HepG2 (cell line): ENCODE data around the gene TBC1D10B. TPM values are rescaled to one million over a fixed set of nuclear protein-coding genes. Genes with fewer than 3 reads are reported as not detected.

ENCODE experiments used
- ADNP ChIP-seq: sonication (generic); formaldehyde crosslinking; IDR thresholded peaks from 2 replicates; pipeline ENCODE4 v1.4.0; 2020; ENCODE audit warnings: missing genetic modification reagents
- AGO1 ChIP-seq: fragments of 200-400 bp; formaldehyde crosslinking; IDR thresholded peaks from 2 replicates; pipeline ENCODE4 v1.6.1; 2017; ENCODE audit warnings: mild to moderate bottlenecking, low read depth, low read length, moderate library complexity; ENCODE audit not compliant: poor library complexity, severe bottlenecking
- CAMTA2 ChIP-seq: sonication (generic); formaldehyde crosslinking; IDR thresholded peaks from 2 replicates; pipeline ENCODE4 v1.4.0; 2020; ENCODE audit warnings: mild to moderate bottlenecking, missing genetic modification reagents, borderline replicate concordance
- CREB3 ChIP-seq: sonication (generic); formaldehyde crosslinking; IDR thresholded peaks from 2 replicates; pipeline ENCODE4 v1.5.0; 2020; ENCODE audit warnings: missing genetic modification reagents
- GABPA ChIP-seq, 2 experiments: IDR thresholded peaks; 2 replicates each; pipeline ENCODE4 v1.6.1; 2011 to 2016; ENCODE audit warnings: low read depth in 2 of 2, low read length in 1 of 2, missing biosample characterization in 1 of 2, missing genetic modification characterization in 1 of 2
- HOXA3 ChIP-seq: sonication (generic); formaldehyde crosslinking; IDR thresholded peaks from 2 replicates; pipeline ENCODE4 v1.5.0; 2020; ENCODE audit warnings: missing genetic modification reagents
- KMT2A ChIP-seq: sonication (generic); formaldehyde crosslinking; IDR thresholded peaks from 2 replicates; pipeline ENCODE4 v1.4.0; 2020; ENCODE audit warnings: missing genetic modification reagents
- REL ChIP-seq: sonication (generic); formaldehyde crosslinking; conservative IDR thresholded peaks from 2 replicates; pipeline ENCODE4 v1.8.0; 2022; ENCODE audit warnings: mild to moderate bottlenecking, missing genetic modification reagents, moderate library complexity
- SAP130 ChIP-seq: IDR thresholded peaks from 2 replicates; pipeline ENCODE4 v1.6.1; 2016; ENCODE audit warnings: low read depth
- SNAPC2 ChIP-seq: sonication (generic); formaldehyde crosslinking; IDR thresholded peaks from 2 replicates; pipeline ENCODE4 v1.8.1; 2022; ENCODE audit warnings: mild to moderate bottlenecking, missing genetic modification reagents
- ZNF138 ChIP-seq: sonication (generic); formaldehyde crosslinking; IDR thresholded peaks from 2 replicates; pipeline ENCODE4 v1.5.0; 2020; ENCODE audit warnings: mild to moderate bottlenecking, low read depth, missing genetic modification reagents
- ZNF205 ChIP-seq: IDR thresholded peaks from 2 replicates; pipeline ENCODE4 v1.6.1; 2018; ENCODE audit warnings: missing biosample characterization, missing genetic modification reagents
- ZNF232 ChIP-seq: sonication (generic); formaldehyde crosslinking; IDR thresholded peaks from 2 replicates; pipeline ENCODE4 v1.4.0; 2020; ENCODE audit warnings: missing genetic modification reagents, borderline replicate concordance
- ZNF292 ChIP-seq: sonication (generic); formaldehyde crosslinking; IDR thresholded peaks from 2 replicates; pipeline ENCODE4 v1.8.1; 2022; ENCODE audit warnings: mild to moderate bottlenecking, low read depth, missing genetic modification reagents, borderline replicate concordance
- ZNF430 ChIP-seq: sonication (generic); formaldehyde crosslinking; IDR thresholded peaks from 2 replicates; pipeline ENCODE4 v1.9.0; 2021; ENCODE audit warnings: mild to moderate bottlenecking, missing genetic modification reagents
- ZNF546 ChIP-seq: sonication (generic); formaldehyde crosslinking; conservative IDR thresholded peaks from 2 replicates; pipeline ENCODE4 v1.8.1; 2023; ENCODE audit warnings: mild to moderate bottlenecking, missing genetic modification reagents
- ZSCAN22 ChIP-seq: sonication (generic); formaldehyde crosslinking; IDR thresholded peaks from 2 replicates; pipeline ENCODE4 v1.4.0; 2020; ENCODE audit warnings: mild to moderate bottlenecking, missing genetic modification reagents
- polyA plus RNA-seq, 8 experiments: library from polyadenylated mRNA; depleted of rRNA in 3 of 8; stranded (reverse) in 7 of 8; unstranded in 1 of 8; fragments of >200 nt; fragmentation: Illumina TruSeq in 4 of 8; extraction: Trizol in 4 of 8; gene quantifications; 2 replicates each; pipeline versions ENCODE4 v1.2.1 to v1.2.3, GENCODE V29; 2011 to 2016; ENCODE audit warnings: low read depth in 4 of 8, missing spikeins in 1 of 8, mixed read lengths in 1 of 8; ENCODE audit not compliant: insufficient read depth in 1 of 8
- total RNA-seq, 5 experiments: library from RNA; depleted of rRNA; stranded (reverse); fragments of >200 nt; fragmentation: Illumina TruSeq; extraction: Trizol; gene quantifications; 2 replicates each; pipeline ENCODE4 v1.2.3, GENCODE V29; 2016; ENCODE audit warnings: low read depth in 1 of 5
- TF ChIP-seq, protein P1 (sequence below): sonication (generic); formaldehyde crosslinking; IDR thresholded peaks from 2 replicates; pipeline ENCODE4 v1.9.0; 2021; ENCODE audit warnings: missing genetic modification reagents, mild to moderate bottlenecking, borderline replicate concordance
- TF ChIP-seq, protein P2 (sequence below): sonication (generic); formaldehyde crosslinking; IDR thresholded peaks from one replicate; pipeline ENCODE4 v1.5.1; 2020; ENCODE audit warnings: mild to moderate bottlenecking, missing genetic modification reagents; ENCODE audit errors: not compliant biosample characterization

The TBC1D10B gene
- total and polyA plus RNA-seq, 2 of the 13 experiments (the other 11 are each of a cell fraction or from before 2014, with no cell fraction given) = 15.7 to 24.8 TPM

GRCh38 chr16:30369091-30369937 lies 980 bp downstream of the TBC1D10B start (continued):
- TF ChIP-seq CREB3 (CRISPR knock-in tag) = no peak
- TF ChIP-seq ZNF232 (CRISPR knock-in tag) = 0 out of 2 replicates have a peak, but pooled peaks have one; percentile 16
- TF ChIP-seq, protein P1, sequence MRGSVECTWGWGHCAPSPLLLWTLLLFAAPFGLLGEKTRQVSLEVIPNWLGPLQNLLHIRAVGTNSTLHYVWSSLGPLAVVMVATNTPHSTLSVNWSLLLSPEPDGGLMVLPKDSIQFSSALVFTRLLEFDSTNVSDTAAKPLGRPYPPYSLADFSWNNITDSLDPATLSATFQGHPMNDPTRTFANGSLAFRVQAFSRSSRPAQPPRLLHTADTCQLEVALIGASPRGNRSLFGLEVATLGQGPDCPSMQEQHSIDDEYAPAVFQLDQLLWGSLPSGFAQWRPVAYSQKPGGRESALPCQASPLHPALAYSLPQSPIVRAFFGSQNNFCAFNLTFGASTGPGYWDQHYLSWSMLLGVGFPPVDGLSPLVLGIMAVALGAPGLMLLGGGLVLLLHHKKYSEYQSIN (CRISPR knock-in tag) = no peak
- TF ChIP-seq, protein P2, sequence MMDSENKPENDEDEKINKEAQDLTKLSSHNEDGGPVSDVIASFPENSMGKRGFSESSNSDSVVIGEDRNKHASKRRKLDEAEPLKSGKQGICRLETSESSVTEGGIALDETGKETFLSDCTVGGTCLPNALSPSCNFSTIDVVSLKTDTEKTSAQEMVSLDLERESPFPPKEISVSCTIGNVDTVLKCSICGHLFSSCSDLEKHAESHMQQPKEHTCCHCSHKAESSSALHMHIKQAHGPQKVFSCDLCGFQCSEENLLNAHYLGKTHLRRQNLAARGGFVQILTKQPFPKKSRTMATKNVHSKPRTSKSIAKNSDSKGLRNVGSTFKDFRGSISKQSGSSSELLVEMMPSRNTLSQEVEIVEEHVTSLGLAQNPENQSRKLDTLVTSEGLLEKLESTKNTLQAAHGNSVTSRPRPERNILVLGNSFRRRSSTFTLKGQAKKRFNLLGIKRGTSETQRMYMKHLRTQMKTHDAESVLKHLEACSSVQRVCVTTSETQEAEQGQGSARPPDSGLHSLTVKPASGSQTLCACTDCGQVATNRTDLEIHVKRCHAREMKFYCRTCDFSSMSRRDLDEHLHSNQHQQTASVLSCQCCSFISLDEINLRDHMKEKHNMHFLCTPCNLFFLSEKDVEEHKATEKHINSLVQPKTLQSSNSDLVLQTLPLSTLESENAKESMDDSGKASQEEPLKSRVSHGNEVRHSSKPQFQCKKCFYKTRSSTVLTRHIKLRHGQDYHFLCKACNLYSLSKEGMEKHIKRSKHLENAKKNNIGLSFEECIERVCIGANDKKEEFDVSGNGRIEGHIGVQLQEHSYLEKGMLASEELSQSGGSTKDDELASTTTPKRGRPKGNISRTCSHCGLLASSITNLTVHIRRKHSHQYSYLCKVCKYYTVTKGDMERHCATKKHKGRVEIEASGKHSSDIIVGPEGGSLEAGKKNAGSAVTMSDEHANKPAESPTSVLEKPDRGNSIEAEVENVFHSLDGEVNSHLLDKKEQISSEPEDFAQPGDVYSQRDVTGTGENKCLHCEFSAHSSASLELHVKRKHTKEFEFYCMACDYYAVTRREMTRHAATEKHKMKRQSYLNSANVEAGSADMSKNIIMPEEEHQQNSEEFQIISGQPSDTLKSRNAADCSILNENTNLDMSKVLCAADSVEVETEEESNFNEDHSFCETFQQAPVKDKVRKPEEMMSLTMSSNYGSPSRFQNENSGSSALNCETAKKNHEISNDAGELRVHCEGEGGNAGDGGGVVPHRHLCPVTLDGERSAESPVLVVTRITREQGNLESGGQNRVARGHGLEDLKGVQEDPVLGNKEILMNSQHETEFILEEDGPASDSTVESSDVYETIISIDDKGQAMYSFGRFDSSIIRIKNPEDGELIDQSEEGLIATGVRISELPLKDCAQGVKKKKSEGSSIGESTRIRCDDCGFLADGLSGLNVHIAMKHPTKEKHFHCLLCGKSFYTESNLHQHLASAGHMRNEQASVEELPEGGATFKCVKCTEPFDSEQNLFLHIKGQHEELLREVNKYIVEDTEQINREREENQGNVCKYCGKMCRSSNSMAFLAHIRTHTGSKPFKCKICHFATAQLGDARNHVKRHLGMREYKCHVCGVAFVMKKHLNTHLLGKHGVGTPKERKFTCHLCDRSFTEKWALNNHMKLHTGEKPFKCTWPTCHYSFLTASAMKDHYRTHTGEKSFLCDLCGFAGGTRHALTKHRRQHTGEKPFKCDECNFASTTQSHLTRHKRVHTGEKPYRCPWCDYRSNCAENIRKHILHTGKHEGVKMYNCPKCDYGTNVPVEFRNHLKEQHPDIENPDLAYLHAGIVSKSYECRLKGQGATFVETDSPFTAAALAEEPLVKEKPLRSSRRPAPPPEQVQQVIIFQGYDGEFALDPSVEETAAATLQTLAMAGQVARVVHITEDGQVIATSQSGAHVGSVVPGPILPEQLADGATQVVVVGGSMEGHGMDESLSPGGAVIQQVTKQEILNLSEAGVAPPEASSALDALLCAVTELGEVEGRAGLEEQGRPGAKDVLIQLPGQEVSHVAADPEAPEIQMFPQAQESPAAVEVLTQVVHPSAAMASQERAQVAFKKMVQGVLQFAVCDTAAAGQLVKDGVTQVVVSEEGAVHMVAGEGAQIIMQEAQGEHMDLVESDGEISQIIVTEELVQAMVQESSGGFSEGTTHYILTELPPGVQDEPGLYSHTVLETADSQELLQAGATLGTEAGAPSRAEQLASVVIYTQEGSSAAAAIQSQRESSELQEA (CRISPR knock-in tag) = peak; percentile 70
- 0 out of 2 replicates have a peak, but pooled peaks have one; percentile 20 for TF ChIP-seq SAP130 (CRISPR knock-in tag)
- TF ChIP-seq CAMTA2 (CRISPR knock-in tag) = no peak; the same call in 1 of the 2 replicates
- TF ChIP-seq GABPA (IDR thresholded peaks at IDR 0.05; ENCODE audit: low read depth, low read length) = no peak
- TF ChIP-seq GABPA (CRISPR knock-in tag; IDR thresholded peaks at IDR 0.05; ENCODE audit: low read depth) = no peak
- TF ChIP-seq KMT2A = peak; percentile 32; the same call in 1 of the 2 replicates
- TF ChIP-seq ZSCAN22 (CRISPR knock-in tag) = no peak
- no peak for TF ChIP-seq SNAPC2 (CRISPR knock-in tag)
- TF ChIP-seq REL (CRISPR knock-in tag) = no peak; the same call in 1 of the 2 replicates
- TF ChIP-seq ZNF138 (CRISPR knock-in tag) = no peak
- TF ChIP-seq HOXA3 (CRISPR knock-in tag) = no peak
- TF ChIP-seq ZNF205 = no peak
- no peak; the same call in 1 of the 2 replicates for TF ChIP-seq ZNF430
- no peak for TF ChIP-seq ZNF292 (CRISPR knock-in tag)
- no peak for TF ChIP-seq ADNP (CRISPR knock-in tag)
- peak; percentile 61 for TF ChIP-seq AGO1
- TF ChIP-seq ZNF546 = peak; percentile 42; the same call in 1 of the 2 replicates
